Measurements from ENCODE around the gene IGSF21. TPM values are rescaled to one million over a fixed set of nuclear protein-coding genes. Genes with fewer than 3 reads are reported as not detected.

IGSF21 gene
- polyA plus RNA-seq, 3 donors: not detected

DNA sequence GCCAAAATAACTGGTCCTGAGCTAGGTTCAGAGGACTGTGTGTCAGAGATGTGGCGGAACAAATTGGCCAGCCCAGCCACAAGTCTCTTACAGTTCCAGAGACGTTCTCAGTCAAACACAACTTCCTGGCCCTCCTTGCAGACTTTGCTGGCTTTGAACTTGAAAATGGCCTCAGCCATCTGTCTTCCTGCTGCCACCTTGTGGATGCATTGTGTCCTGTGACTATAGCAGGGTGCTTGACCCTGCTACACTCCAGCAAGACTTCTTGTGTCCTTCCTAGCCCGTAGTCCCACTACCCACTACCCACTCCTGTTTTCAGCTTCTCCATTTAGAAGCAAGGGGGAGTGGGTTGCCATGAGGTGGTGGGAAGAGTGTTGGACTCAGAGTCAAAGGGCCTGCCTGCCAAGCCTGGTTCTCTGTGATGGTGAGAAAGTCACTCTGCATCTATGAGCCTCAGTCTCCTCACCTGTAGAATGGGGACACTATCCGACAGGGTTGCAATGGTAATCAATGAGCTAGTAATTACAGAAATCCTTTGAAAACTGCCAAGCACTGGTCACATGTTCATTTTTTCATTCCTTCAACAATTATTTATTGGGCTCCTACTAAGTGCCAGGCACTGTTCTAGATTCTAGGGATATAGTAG is 109.9 kb downstream of the IGSF21 start:
- Mint-ChIP-seq H3K36me3 (no peaks in the 10 kb centered on the region), H3K4me1 (no peaks in the 10 kb centered on the region), H3K27me3 (ENCODE audit: low read depth in 3 of 3) (peaks cover 1 to 17% (median 14%) of the 10 kb centered on the region in 3 donors), H3K9me3 (peaks cover 0 to 4% (median 3%) of the 10 kb centered on the region in 7 donors), H3K4me3 (peak overlapping the region in 1 of 2 donors; percentile 24), H3K27ac (no peak overlapping the region)
- DNase-seq: peak in 2 of 3 donors; percentile 3 to 10
- Histone ChIP-seq H3K27ac (ENCODE audit: low read depth in 1 of 2, low read length in 2 of 2) (no peak overlapping the region), H3K4me1 (ENCODE audit: control insufficient read depth in 1 of 2, insufficient read depth in 2 of 2, low read length in 2 of 2) (no peaks in the 10 kb centered on the region), H3K9me3 (replicated peaks in 1 of 2; ENCODE audit: control insufficient read depth in 1 of 2, insufficient read depth in 1 of 2, low read length in 2 of 2) (no peaks in the 10 kb centered on the region), H3K36me3 (replicated peaks in 1 of 2; ENCODE audit: control insufficient read depth in 1 of 2, insufficient read depth in 2 of 2, low read length in 2 of 2) (no peaks in the 10 kb centered on the region), H3K4me2 (replicated peaks; ENCODE audit: extremely low read depth, low read length, poor library complexity, severe bottlenecking) (no peak overlapping the region), H3K4me3 (replicated peaks in 1 of 3; ENCODE audit: low read depth in 2 of 3, low read length in 3 of 3) (no peak overlapping the region), H3K9ac (ENCODE audit: insufficient read depth, low read length, poor library complexity, severe bottlenecking) (no peak overlapping the region), H3K79me2 (ENCODE audit: insufficient read depth, low read length) (no peaks in the 10 kb centered on the region), H4K20me1 (ENCODE audit: insufficient read depth, low read length) (no peaks in the 10 kb centered on the region), H2AFZ (ENCODE audit: insufficient read depth, low read depth, low read length, poor library complexity, severe bottlenecking) (no peak overlapping the region), H3K27me3 (ENCODE audit: control insufficient read depth in 2 of 2, insufficient read depth in 2 of 2, low read length in 2 of 2) (no peaks in the 10 kb centered on the region)
- TF ChIP-seq, protein P1, sequence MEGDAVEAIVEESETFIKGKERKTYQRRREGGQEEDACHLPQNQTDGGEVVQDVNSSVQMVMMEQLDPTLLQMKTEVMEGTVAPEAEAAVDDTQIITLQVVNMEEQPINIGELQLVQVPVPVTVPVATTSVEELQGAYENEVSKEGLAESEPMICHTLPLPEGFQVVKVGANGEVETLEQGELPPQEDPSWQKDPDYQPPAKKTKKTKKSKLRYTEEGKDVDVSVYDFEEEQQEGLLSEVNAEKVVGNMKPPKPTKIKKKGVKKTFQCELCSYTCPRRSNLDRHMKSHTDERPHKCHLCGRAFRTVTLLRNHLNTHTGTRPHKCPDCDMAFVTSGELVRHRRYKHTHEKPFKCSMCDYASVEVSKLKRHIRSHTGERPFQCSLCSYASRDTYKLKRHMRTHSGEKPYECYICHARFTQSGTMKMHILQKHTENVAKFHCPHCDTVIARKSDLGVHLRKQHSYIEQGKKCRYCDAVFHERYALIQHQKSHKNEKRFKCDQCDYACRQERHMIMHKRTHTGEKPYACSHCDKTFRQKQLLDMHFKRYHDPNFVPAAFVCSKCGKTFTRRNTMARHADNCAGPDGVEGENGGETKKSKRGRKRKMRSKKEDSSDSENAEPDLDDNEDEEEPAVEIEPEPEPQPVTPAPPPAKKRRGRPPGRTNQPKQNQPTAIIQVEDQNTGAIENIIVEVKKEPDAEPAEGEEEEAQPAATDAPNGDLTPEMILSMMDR (IDR thresholded peaks at IDR 0.05): no peak
- intact Hi-C loops (cut with micrococcal nuclease): no loop called here
- 15% methylated on average over 2 of the region's 4 CpGs for WGBS (ENCODE audit: insufficient coverage)

DNA sequence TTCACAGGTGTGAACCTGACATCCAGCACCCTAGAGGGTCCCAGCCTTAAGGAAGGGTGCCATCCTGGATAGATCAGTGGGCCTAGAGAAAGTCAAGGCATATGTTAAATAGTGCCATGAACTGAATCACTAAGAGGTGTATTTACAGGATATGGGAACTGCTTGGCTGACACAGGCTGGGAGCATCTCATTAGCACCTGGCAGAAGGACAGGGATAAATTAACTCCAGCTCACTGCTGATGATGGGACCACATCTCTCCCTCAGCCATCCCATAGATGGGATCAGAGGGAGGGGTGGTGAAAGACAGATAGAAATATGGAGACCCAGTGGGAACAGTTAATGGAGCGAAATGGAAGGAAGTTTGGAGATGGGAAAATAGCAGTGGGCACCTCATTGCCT is 122.0 kb downstream of the IGSF21 start:
- H3K4me3 Mint-ChIP-seq: no peak overlapping the region
- H3K27me3 ChIP-seq (ENCODE audit: control insufficient read depth in 2 of 2, insufficient read depth in 2 of 2, low read length in 2 of 2): no peaks in the 10 kb centered on the region
- H3K27ac ChIP-seq (ENCODE audit: low read depth in 1 of 2, low read length in 2 of 2): no peak overlapping the region
- H3K4me2 ChIP-seq (replicated peaks; ENCODE audit: extremely low read depth, low read length, poor library complexity, severe bottlenecking): no peak overlapping the region
- H3K4me1 Mint-ChIP-seq: no peaks in the 10 kb centered on the region
- H4K20me1 ChIP-seq (ENCODE audit: insufficient read depth, low read length): no peaks in the 10 kb centered on the region
- H2AFZ ChIP-seq (ENCODE audit: insufficient read depth, low read depth, low read length, poor library complexity, severe bottlenecking): no peak overlapping the region
- no peaks in the 10 kb centered on the region for H3K4me1 ChIP-seq (ENCODE audit: control insufficient read depth in 1 of 2, insufficient read depth in 2 of 2, low read length in 2 of 2)
- no peak for DNase-seq
- H3K4me3 ChIP-seq (replicated peaks in 1 of 3; ENCODE audit: low read depth in 2 of 3, low read length in 3 of 3): no peak overlapping the region
- no peak overlapping the region for H3K9ac ChIP-seq (ENCODE audit: insufficient read depth, low read length, poor library complexity, severe bottlenecking)
- TF ChIP-seq, protein P1 (IDR thresholded peaks at IDR 0.05): no peak
- peaks cover 7 to 13% (median 10%) of the 10 kb centered on the region in 3 donors for H3K27me3 Mint-ChIP-seq (ENCODE audit: low read depth in 3 of 3)
- WGBS (ENCODE audit: insufficient coverage): no CpG with 5 or more reads among the region's 1 CpG
- no peaks in the 10 kb centered on the region for H3K36me3 ChIP-seq (replicated peaks in 1 of 2; ENCODE audit: control insufficient read depth in 1 of 2, insufficient read depth in 2 of 2, low read length in 2 of 2)
- peaks cover 21 to 22% of the 10 kb centered on the region in 2 donors for H3K9me3 ChIP-seq (replicated peaks in 1 of 2; ENCODE audit: control insufficient read depth in 1 of 2, insufficient read depth in 1 of 2, low read length in 2 of 2)
- H3K27ac Mint-ChIP-seq: no peak overlapping the region
- peaks cover 13 to 27% (median 22%) of the 10 kb centered on the region in 7 donors for H3K9me3 Mint-ChIP-seq
- H3K36me3 Mint-ChIP-seq: no peaks in the 10 kb centered on the region
- intact Hi-C loops (cut with micrococcal nuclease): loop anchor here in 1 of 2 donors (5.0 kb wide), 1 partner anchor 732 kb away; no protein-coding TSS in a partner anchor
- no peaks in the 10 kb centered on the region for H3K79me2 ChIP-seq (ENCODE audit: insufficient read depth, low read length)
